Midbrain (tissue), 1 donor: ENCODE results near the gene NCAM1.

ENCODE experiments used
- DNase-seq: peaks from one replicate; lab custom pipeline; 2025; lab: John Stamatoyannopoulos, UW

The NCAM1 gene

GRCh38 chr11:113311536-113311935 lies 350.3 kb downstream of the NCAM1 start:
- no peak for DNase-seq

- DNase-seq: no peak
Observed at GRCh38 chr11:113313601-113314000, 352.4 kb downstream of the NCAM1 start.

- no peak for DNase-seq
Observed at GRCh38 chr11:113314065-113314388, 352.8 kb downstream of the NCAM1 start.

GRCh38 chr11:113314389-113315301 lies 353.4 kb downstream of the NCAM1 start, which contains the start of gene TTC12:
Gene TTC12 (plus strand): TSS chr11:113314583. CDS start chr11:113316258, 1,675 bp downstream.
- peak; percentile 94 for DNase-seq

DNA sequence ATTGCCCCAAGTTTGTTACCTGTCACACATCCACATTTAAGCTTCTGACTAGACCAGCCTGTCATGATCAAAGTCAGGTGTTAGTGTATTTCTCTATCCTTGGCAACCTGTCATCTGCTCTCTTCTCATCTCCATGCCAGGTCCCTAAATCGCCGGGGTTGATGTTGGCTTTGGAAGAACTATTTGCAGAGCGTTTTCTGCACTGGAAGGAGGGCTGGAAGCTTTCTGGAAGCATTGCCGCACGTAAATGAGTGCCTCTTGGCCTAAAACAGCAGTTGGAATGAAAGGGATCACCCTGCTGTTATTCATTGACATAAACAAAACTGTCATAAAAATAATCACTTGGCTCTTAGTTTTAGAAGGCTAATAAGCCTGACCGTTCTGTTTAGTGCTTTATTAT lies 354.6 kb downstream of the NCAM1 start:
- no peak for DNase-seq

GRCh38 chr11:113316256-113316655 lies 355.0 kb downstream of the NCAM1 start:
- no peak for DNase-seq

GRCh38 chr11:113317339-113317738 lies 356.1 kb downstream of the NCAM1 start:
- DNase-seq: no peak

DNA sequence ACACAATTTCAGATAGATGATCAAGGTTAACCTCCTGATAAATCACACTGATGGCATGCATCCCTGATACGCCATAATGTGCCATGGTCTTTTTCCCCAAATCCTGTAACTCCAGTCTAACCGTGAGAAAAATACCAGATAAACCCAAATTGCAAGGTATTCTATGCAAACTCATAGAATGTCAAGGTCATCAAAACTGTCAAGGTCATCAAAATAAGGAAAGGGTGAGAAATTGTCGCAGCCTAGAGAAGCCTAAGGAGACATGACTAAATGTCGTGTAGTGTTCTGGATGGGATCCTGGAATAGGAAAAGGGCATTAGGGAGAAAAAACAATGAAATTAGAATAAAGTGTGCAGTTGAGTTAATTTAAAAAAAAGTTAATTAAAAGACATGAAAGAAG lies 357.9 kb downstream of the NCAM1 start:
- no peak for DNase-seq

DNA sequence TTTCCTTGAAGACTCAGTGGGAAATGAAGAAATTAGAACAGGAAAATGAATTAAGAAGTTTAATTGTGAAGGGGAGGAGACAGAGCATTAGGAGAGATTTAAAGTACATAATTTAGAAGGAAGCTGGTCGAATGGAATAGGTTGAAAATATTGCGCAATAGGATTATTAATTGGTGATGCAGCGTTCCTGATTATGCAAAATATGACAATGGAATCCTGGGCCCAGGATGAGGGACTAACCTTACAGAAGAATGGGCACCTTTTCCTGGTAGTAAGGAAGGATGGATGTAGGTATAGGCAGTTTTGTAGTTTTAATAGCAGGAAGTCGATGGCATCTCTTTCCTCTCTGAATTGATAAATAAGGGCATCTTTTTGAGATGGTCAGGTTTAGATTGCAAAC lies 360.9 kb downstream of the NCAM1 start:
- no peak for DNase-seq

GRCh38 chr11:113324250-113324649 lies 363.0 kb downstream of the NCAM1 start:
- no peak for DNase-seq
